GM06990 (cell line): ENCODE results near the gene VPS37C.

ENCODE experiments used
- DNase-seq: peaks from one replicate; pipeline ENCODE4 v3.0.0-alpha.2; 2011; ENCODE audit not compliant: insufficient read length; ENCODE audit errors: extremely low read depth
- H3K27me3 ChIP-seq: replicated peaks from 2 replicates; pipeline ENCODE4 v1.6.0; 2011; ENCODE audit warnings: low read length; ENCODE audit not compliant: control insufficient read depth, insufficient read depth
- H3K36me3 ChIP-seq: 2 replicates; pipeline ENCODE4 v1.5.1; 2011; ENCODE audit warnings: low read length; ENCODE audit not compliant: control insufficient read depth, insufficient read depth
- H3K4me3 ChIP-seq: replicated peaks from 2 replicates; pipeline ENCODE4 v1.5.1; 2011; ENCODE audit warnings: low read depth, mild to moderate bottlenecking, control low read depth, low read length
- CTCF ChIP-seq: IDR thresholded peaks from 2 replicates; pipeline ENCODE4 v1.5.1; 2011; ENCODE audit warnings: low read length, control low read depth, mild to moderate bottlenecking, inconsistent platforms; ENCODE audit not compliant: insufficient read depth, poor library complexity, severe bottlenecking

The VPS37C gene

DNA sequence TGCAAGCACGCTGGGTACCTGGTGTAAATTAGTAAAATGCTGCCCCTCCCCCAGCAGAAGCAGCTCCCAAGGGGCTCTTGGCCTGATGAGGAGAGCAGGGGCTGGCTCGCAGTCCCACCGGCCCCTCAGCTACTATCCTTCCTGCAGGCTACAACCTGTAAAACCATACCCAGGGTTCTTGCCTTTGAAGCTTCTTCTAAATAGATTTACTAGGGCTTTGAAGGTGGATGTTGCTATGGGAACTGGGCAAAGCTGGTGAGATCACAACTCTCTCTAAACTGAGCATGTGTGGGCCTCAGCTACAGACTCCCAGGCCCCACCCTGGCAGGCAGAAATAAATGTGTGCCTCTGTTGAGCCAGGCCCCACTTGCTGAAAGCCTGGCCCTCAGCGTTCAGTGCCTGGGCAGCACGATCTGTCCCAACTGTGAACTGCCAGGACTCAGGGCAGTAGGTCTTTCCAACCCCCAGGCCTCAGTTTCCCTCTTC, 40.5 kb downstream of the VPS37C start:
- no peaks in the 10 kb centered on the region for H3K27me3 ChIP-seq
- no peaks in the 10 kb centered on the region for H3K36me3 ChIP-seq
- no peak for TF ChIP-seq CTCF
- no peak overlapping the region for H3K4me3 ChIP-seq
- no peak for DNase-seq

DNA sequence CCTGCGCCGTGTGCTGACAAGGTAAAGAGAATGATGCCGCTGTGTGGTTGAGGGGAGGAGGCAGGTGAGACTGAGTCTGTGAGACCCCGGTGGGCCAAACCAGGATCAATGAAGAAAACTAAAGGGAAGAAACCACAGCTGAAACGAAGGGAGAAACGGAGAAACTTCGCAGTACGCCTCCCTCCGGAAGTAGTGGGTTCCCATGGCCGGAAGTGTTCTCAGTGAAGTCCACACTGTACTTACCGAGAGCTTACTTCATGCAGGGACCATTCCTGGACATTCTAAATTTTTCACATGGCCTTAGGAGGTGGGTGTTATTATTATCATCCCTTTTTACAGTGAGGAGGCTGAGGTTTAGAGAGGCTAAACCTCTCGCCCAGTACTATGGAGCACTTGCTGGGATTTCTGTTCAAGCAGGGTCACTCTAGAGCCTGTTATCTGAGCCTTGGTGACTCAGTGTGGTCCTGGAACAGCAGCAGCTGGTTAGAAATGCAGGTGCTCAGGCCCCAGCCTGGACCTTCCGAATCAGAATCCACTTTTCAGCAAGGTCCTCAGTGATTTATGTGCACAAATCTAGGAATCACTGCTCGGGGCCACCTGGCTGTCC, 41.0 kb downstream of the VPS37C start:
- no peaks in the 10 kb centered on the region for H3K36me3 ChIP-seq
- DNase-seq = no peak
- no peaks in the 10 kb centered on the region for H3K27me3 ChIP-seq
- no peak for TF ChIP-seq CTCF
- no peak overlapping the region for H3K4me3 ChIP-seq

GRCh38 chr11:61119571-61119970, 41.7 kb downstream of the VPS37C start:
- TF ChIP-seq CTCF = no peak
- Histone ChIP-seq H3K4me3 (no peak overlapping the region), H3K27me3 (no peaks in the 10 kb centered on the region), H3K36me3 (no peaks in the 10 kb centered on the region)
- no peak for DNase-seq

- H3K4me3 ChIP-seq = no peak overlapping the region
- no peak for DNase-seq
- no peaks in the 10 kb centered on the region for H3K27me3 ChIP-seq
- TF ChIP-seq CTCF = no peak
- H3K36me3 ChIP-seq = no peaks in the 10 kb centered on the region
Measured at GRCh38 chr11:61119055-61119454, 42.2 kb downstream of the VPS37C start.

DNA sequence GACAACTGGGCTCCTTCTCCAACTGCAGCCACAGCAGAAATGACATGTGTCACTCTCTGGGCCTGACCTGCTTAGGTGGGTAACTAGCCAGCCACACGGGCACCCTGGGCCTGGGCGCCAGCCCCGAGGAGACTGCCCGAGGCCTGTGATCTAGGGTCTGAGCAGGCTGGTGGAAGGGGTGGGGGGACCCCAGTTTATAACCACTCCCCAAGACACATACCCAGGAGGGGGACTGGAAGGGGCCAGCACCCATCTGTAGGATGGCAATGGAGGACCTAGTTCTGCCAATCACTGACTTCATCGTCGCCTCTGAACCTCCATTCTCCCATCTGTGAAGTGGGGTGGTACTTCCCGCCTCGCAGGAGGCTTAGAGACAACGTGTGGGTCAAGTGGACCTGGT, 42.8 kb downstream of the VPS37C start:
- no peak for DNase-seq
- Histone ChIP-seq H3K4me3 (no peak overlapping the region), H3K36me3 (no peaks in the 10 kb centered on the region), H3K27me3 (no peaks in the 10 kb centered on the region)
- no peak for TF ChIP-seq CTCF

GRCh38 chr11:61118004-61118403, 43.2 kb downstream of the VPS37C start:
- Histone ChIP-seq H3K36me3 (no peaks in the 10 kb centered on the region), H3K27me3 (no peaks in the 10 kb centered on the region), H3K4me3 (no peak overlapping the region)
- TF ChIP-seq CTCF = no peak
- no peak for DNase-seq
